ENCODE data around the gene CYP2U1.

The CYP2U1 gene

GRCh38 chr4:107987916-107988762 is 56.8 kb downstream of the CYP2U1 start:
- no peak overlapping the region for H2AFZ ChIP-seq (ENCODE audit: low read length)
- peak overlapping the region; percentile 97; the same call in 1 of the 2 replicates for H3K4me2 ChIP-seq (ENCODE audit: low read depth, low read length)
- DNase-seq = no peak
- H3K9me2 ChIP-seq (replicated peaks; ENCODE audit: insufficient read depth, low read length) = no peaks in the 10 kb centered on the region
- no peak overlapping the region for H3K27ac ChIP-seq (ENCODE audit: low read length)
- H3K36me3 ChIP-seq (replicated peaks; ENCODE audit: insufficient read depth, low read length) = no peaks in the 10 kb centered on the region
- H3K4me3 ChIP-seq (ENCODE audit: low read length) = no peak overlapping the region
- H3K9me3 ChIP-seq (replicated peaks; ENCODE audit: insufficient read depth, low read length) = no peaks in the 10 kb centered on the region
- no peak overlapping the region for H3K9ac ChIP-seq (ENCODE audit: low read length)
- no peaks in the 10 kb centered on the region for H3K27me3 ChIP-seq (replicated peaks; ENCODE audit: insufficient read depth, low read length)
- H3K4me1 ChIP-seq (ENCODE audit: low read length) = peaks cover 23% of the 10 kb centered on the region
- no peak for TF ChIP-seq EZH2 (optimal IDR thresholded peaks at IDR 0.05; ENCODE audit: low read depth, low read length)
- no peak for TF ChIP-seq EZH2phosphoT487 (IDR thresholded peaks at IDR 0.05; ENCODE audit: low read length)
- TF ChIP-seq CTCF (IDR thresholded peaks at IDR 0.05; ENCODE audit: low read length) = no peak
- H3F3A ChIP-seq (ENCODE audit: insufficient read depth, low read length) = no peaks in the 10 kb centered on the region
- H3K79me2 ChIP-seq (ENCODE audit: low read length) = peaks cover 42% of the 10 kb centered on the region
- H4K20me1 ChIP-seq (ENCODE audit: insufficient read depth, low read length) = no peaks in the 10 kb centered on the region

GRCh38 chr4:107988763-107989035 is 57.4 kb downstream of the CYP2U1 start:
- TF ChIP-seq EZH2 (optimal IDR thresholded peaks at IDR 0.05; ENCODE audit: low read depth, low read length) (no peak), EZH2phosphoT487 (IDR thresholded peaks at IDR 0.05; ENCODE audit: low read length) (no peak), CTCF (IDR thresholded peaks at IDR 0.05; ENCODE audit: low read length) (no peak)
- Histone ChIP-seq H3K27me3 (replicated peaks; ENCODE audit: insufficient read depth, low read length) (no peaks in the 10 kb centered on the region), H2AFZ (ENCODE audit: low read length) (no peak overlapping the region), H3K27ac (ENCODE audit: low read length) (no peak overlapping the region), H4K20me1 (ENCODE audit: insufficient read depth, low read length) (no peaks in the 10 kb centered on the region), H3K9me2 (replicated peaks; ENCODE audit: insufficient read depth, low read length) (no peaks in the 10 kb centered on the region), H3K79me2 (ENCODE audit: low read length) (peaks cover 47% of the 10 kb centered on the region), H3K36me3 (replicated peaks; ENCODE audit: insufficient read depth, low read length) (no peaks in the 10 kb centered on the region), H3K4me3 (ENCODE audit: low read length) (0 out of 2 replicates have a peak overlapping the region, but pooled peaks have one; percentile 94), H3K9ac (ENCODE audit: low read length) (no peak overlapping the region), H3K4me1 (ENCODE audit: low read length) (peaks cover 28% of the 10 kb centered on the region), H3K4me2 (ENCODE audit: low read depth, low read length) (peak overlapping the region; percentile 97; the same call in 1 of the 2 replicates), H3F3A (ENCODE audit: insufficient read depth, low read length) (peaks cover 4% of the 10 kb centered on the region; the same call in 1 of the 2 replicates), H3K9me3 (replicated peaks; ENCODE audit: insufficient read depth, low read length) (no peaks in the 10 kb centered on the region)
- no peak for DNase-seq

GRCh38 chr4:107989162-107989536 is 57.8 kb downstream of the CYP2U1 start:
- H3K4me1 ChIP-seq (ENCODE audit: low read length) = peaks cover 33% of the 10 kb centered on the region
- TF ChIP-seq EZH2phosphoT487 (IDR thresholded peaks at IDR 0.05; ENCODE audit: low read length) (no peak), CTCF (IDR thresholded peaks at IDR 0.05; ENCODE audit: low read length) (no peak), EZH2 (optimal IDR thresholded peaks at IDR 0.05; ENCODE audit: low read depth, low read length) (no peak)
- H3K9me2 ChIP-seq (replicated peaks; ENCODE audit: insufficient read depth, low read length) = no peaks in the 10 kb centered on the region
- peaks cover 52% of the 10 kb centered on the region for H3K79me2 ChIP-seq (ENCODE audit: low read length)
- peak overlapping the region; percentile 97 for H3K4me2 ChIP-seq (ENCODE audit: low read depth, low read length)
- H4K20me1 ChIP-seq (ENCODE audit: insufficient read depth, low read length) = no peaks in the 10 kb centered on the region
- H3K27me3 ChIP-seq (replicated peaks; ENCODE audit: insufficient read depth, low read length) = no peaks in the 10 kb centered on the region
- peaks cover 9% of the 10 kb centered on the region; the same call in 1 of the 2 replicates for H3F3A ChIP-seq (ENCODE audit: insufficient read depth, low read length)
- no peaks in the 10 kb centered on the region for H3K9me3 ChIP-seq (replicated peaks; ENCODE audit: insufficient read depth, low read length)
- peak overlapping the region; percentile 94 for H3K9ac ChIP-seq (ENCODE audit: low read length)
- H3K36me3 ChIP-seq (replicated peaks; ENCODE audit: insufficient read depth, low read length) = no peaks in the 10 kb centered on the region
- peak overlapping the region; percentile 96 for H2AFZ ChIP-seq (ENCODE audit: low read length)
- DNase-seq = peak; percentile 14
- peak overlapping the region; percentile 57; the same call in 1 of the 2 replicates for H3K27ac ChIP-seq (ENCODE audit: low read length)
- peak overlapping the region; percentile 94 for H3K4me3 ChIP-seq (ENCODE audit: low read length)

Measured in MM.1S (cell line).